DLD1 (cell line): ENCODE measurements around the gene SOX8.
"Not testable (repeated sequence)": the region's sequence is repeated elsewhere in the genome, so short reads cannot be mapped to it uniquely, and the experiment has no call there.

Experiments
- in situ Hi-C: cut with HindIII; loops from 2 replicates; pipeline ENCODE4 v1.10.0; 2017; ENCODE audit warnings: low sequenced_read_pairs

Gene SOX8

GRCh38 chr16:952321-952720 lies 29.2 kb upstream of the SOX8 start:
- in situ Hi-C loops, result no loop called here

- in situ Hi-C loops, result not testable (repeated sequence)
These were observed 27.8 kb upstream of the SOX8 start for GRCh38 chr16:953818-954217.

GRCh38 chr16:955766-956165 lies 25.8 kb upstream of the SOX8 start:
- in situ Hi-C loops, result not testable (repeated sequence)

- in situ Hi-C loops, result no loop called here
These were observed 22.1 kb upstream of the SOX8 start for GRCh38 chr16:959232-960040.

GRCh38 chr16:962366-962765 lies 19.2 kb upstream of the SOX8 start:
- in situ Hi-C loops, result no loop called here

- in situ Hi-C loops, result no loop called here
These were observed 18.4 kb upstream of the SOX8 start for GRCh38 chr16:962901-963814.

GRCh38 chr16:963913-964312 lies 17.7 kb upstream of the SOX8 start:
- in situ Hi-C loops, result no loop called here

GRCh38 chr16:964356-965035 lies 17.1 kb upstream of the SOX8 start:
- in situ Hi-C loops, result no loop called here

GRCh38 chr16:965036-965395 lies 16.6 kb upstream of the SOX8 start:
- in situ Hi-C loops, result no loop called here

GRCh38 chr16:965487-965886 lies 16.1 kb upstream of the SOX8 start:
- in situ Hi-C loops, result no loop called here

GRCh38 chr16:966035-966434 lies 15.5 kb upstream of the SOX8 start:
- in situ Hi-C loops, result no loop called here

- in situ Hi-C loops, result no loop called here
These were observed 15.1 kb upstream of the SOX8 start for GRCh38 chr16:966505-966904.

GRCh38 chr16:967077-967541 lies 14.5 kb upstream of the SOX8 start:
- in situ Hi-C loops, result no loop called here

GRCh38 chr16:967546-968295 lies 13.8 kb upstream of the SOX8 start:
- in situ Hi-C loops, result no loop called here

- in situ Hi-C loops, result no loop called here
These were observed 12.9 kb upstream of the SOX8 start for GRCh38 chr16:968620-969019.

GRCh38 chr16:969508-970385 lies 11.8 kb upstream of the SOX8 start:
- in situ Hi-C loops, result no loop called here

GRCh38 chr16:970386-970765 lies 11.2 kb upstream of the SOX8 start:
- in situ Hi-C loops, result no loop called here

- in situ Hi-C loops, result no loop called here
These were observed 10.6 kb upstream of the SOX8 start, which contains the start of gene LMF1 for GRCh38 chr16:970766-971581. LMF1 (minus strand) TSS chr16:970984; CDS start chr16:970980, 4 bp downstream.

GRCh38 chr16:971582-971905 lies 10.0 kb upstream of the SOX8 start:
- in situ Hi-C loops, result no loop called here
